Measurements from ENCODE around the gene CSMD2.
A peak's percentile ranks its signal among the peaks of the same experiment; 100 is the strongest.

Gene CSMD2

DNA sequence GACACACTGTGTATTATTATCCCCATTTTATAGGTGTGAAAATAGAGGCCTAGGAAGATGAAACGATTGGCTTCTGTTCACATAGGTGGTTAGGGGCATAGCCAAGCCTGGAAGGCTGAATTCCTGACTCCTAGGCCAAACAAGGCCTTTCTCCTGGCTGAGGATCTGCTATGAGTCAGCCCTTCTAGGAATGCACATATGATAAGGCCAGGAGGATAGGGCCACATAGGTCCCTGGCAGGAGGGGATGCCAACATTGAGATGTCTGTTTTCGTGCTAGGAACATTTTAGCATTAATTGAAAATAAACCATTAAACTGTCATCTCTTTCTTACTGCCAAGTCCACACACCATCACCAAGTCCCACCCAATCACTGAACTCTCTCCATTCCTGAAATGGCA is 9.2 kb downstream of the CSMD2 start:
- no peak for DNase-seq

DNA sequence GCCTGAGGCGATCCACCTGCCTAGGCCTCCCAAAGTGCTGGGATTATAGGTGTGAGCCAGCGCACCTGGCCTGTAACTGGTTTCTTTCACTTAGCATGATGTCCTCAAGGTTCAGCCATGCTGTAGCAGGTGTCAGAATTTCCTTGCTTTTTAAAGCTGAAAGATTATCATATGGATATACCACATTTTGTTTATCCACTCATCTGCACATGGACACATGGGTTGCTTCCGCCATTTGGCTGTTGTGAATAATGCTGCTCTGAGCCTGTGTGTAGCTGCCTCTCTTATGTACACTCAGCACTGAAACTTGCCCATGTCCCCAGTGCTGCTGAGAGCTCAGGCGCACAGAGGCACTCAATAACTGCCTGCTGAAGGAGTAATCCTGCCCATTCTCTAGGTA is 11.8 kb downstream of the CSMD2 start:
- no peak for DNase-seq

DNA sequence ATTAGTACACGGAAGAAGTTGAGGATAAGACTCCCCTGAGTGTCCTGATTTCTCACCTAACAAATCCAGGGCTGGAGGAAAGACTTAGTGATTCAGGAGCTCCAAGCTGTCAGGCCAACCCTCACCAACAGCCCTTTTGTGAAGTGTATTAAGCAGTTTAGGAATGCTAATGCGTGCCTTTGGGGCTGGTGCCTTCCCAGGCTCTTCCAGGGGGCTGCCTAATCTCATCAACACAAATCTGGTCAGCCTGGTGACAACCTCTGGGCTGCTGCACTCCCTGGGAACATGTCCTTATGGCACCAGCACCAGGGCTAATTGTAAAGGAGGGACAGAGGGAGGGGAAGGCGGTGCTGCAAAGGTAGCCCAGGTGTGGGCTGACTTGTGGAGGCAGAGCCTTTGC is 15.5 kb downstream of the CSMD2 start:
- no peak for DNase-seq

DNA sequence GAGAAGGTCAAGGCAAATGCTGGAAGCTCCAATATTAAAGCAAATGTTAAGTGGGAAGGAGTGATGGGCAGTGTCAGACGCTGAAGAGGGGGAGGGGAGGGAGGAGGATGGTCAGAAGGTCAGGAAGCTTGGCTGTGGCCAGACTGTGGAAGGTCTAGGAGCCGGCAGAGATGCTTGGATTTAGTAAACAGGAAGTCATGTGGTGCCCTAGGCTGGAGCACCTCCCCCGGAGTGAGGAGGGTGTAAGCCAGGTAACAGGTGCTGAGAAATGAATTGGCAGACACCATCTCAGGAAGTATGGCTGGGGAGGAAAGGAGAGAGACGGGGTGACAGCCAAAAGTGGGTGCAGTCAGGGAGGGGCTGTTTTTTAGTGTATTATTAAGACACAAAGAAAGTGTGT is 17.7 kb downstream of the CSMD2 start:
- DNase-seq: no peak

DNA sequence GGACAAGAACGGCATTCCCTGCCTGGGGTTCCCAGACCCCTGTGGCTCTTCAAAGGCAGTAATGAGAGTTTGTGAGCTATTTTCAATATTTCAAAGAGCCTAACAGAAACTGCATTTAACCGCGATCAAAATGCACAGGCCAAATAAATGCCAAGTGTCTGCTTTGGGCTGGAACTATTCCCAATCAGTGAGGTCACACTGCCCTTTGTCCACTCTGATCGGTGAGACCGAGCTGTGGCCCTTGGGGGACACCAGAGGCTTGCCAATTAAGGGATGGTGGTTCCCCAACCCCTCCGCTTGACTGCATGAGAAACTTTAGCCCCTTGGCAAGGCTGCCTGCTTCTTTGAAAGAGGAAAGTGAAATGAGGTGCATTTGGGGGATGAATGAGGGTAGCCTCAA is 20.3 kb downstream of the CSMD2 start:
- DNase-seq: no peak

DNA sequence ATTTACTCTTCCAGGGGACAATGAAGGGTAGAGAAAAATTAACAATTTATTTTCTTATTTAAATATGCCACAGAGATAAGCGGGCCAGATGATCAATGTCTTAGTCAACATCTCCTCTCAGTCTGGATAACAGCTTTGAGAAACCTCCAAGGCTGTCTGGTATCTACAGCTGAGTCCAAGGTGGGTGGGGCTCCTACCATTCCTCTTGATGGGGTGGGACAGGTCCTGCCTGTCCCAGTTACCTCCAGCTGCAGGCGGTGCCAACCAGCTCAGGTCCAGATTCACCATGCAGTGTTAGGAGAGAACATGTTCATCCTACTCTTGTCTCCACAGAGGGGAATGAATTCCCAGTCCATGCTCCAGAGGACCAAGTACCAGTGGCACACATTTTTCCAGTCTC is 21.1 kb downstream of the CSMD2 start:
- DNase-seq: no peak

DNA sequence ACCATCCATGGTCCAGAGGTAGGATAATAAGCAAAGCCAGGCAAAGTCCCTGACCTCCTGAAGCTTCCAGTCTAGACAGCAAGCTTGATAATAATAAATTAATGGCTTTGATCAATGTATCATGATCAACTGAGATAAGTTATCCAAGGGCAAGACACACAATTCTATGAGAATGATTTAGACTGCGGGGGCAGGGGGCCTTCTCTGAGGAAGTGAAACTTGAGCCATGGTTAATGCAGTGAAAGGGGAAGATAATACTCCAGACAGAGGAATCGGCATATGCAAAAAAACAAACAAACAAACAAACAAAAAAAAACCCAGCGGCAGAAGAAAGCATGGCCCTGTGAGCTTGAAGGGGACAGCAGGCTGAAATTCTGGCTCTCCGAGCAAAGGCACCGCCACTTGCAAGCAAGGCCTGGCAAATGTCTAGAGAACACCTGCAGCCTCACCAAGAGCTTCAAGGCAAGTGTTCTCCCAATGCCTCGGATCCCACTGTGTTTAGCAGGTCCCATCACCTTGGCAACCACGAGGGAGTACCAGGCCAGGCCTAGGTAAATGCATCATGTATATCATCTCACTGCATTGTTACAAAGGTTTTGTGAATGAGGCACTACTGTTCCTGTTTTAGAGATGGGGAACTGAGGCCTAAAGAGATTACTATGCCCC is 24.9 kb downstream of the CSMD2 start:
- peak; percentile 43 for DNase-seq

DNA sequence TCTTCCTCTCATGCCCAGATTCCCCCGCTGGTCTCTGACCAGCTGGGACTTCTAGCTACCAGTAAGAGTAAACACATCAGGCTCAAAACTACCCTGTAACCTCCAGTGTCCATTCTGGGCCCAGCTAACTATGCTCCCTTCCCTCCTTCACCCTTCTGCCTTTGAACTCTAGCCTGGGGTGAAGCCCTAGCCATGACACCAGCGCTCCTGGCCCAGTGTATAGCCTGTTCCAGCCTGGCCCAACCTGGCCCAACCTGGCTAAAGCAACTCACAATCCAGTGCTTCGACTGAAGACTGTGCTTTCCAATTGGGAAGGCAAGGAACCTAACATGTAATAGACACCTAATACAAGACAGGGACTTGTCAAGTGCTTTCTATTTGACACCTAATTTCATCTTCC is 27.6 kb downstream of the CSMD2 start:
- peak; percentile 42 for DNase-seq

DNA sequence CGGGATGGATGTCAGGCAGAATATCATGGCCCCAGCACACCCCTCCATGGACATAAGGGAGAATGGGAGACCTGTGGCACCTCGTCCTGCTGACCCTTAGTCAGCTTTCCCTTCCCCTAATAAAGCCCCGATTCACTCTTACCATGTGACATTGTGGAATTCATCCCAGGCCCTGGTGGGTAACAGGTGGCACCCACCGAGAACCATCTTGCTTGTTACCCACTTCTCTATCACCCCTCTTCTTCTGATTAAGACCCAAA is 32.9 kb downstream of the CSMD2 start:
- peak; percentile 12 for DNase-seq

DNA sequence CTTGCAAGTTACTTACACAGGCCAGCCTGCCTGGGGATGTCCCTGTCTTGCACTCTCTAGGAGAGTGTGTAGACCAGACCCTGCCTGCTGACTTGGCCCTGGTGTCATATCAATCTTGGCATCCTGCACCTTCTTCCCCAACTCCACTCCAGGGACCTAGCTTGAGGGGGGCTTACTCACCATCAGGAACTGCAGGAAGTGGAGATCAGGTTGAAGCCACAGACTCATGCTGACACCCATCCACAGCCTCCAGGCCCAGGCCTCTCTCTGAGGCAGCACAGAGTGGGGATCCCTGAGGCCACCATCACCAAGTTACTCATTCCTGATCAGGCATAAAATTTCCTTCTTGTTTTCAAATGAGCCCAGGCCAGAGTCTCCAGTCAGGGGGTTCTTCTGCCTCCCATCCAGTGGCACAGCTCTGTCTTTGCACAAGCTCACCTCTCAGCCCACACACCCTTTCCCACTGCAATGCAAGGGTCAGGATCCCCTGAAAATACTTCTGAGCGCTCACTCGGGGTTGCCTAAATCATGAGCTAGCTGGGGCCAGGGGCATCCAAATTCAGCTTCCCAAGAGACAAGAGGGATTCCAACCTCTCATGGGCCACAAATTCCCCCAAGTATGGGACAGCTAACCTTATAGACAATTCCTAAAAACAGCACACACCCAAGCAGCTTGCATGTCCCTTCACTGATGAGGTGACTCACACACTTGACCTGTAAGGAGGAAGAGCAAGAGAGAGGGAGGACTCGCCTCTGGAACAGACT is 33.5 kb downstream of the CSMD2 start:
- DNase-seq: peak; percentile 37

DNA sequence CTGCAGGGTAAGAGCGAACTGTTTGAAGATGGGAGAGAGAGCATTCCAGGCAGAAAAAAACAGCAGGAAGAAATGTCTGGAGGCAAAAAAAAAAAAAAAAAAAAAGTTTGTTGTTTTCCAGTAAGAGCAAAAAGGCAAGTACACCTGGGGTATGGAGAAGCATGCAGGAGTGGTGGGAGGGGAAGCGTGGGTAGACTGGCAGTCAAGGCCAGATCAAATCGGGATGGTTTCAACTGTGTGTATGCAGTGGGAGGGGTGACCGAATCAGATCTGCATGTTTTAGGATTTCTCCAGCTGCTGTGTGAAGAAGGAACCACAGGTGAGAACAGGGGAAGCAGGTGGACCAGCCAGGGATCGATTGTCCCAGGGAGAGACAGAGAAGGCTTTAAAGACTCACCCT is 34.7 kb downstream of the CSMD2 start:
- DNase-seq: no peak

DNA sequence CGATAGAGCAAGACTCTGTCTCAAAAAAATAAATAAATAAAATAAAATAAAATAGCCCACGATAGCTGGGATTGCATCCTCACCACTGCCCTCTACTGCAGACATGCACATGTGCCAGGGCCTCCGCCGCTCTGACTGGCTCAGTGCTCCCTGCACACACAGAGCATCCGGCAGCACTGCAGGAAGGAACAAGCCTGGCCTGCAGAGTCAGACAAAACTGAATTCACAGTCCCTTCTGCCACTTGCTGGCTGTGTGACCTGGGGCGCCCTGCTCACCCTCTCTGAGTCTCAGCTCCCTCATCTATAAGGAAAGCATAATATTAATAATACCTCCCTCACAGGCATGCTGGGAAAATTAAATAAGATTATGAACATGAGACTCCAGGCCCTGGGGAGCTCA is 35.4 kb downstream of the CSMD2 start:
- peak; percentile 24 for DNase-seq

DNA sequence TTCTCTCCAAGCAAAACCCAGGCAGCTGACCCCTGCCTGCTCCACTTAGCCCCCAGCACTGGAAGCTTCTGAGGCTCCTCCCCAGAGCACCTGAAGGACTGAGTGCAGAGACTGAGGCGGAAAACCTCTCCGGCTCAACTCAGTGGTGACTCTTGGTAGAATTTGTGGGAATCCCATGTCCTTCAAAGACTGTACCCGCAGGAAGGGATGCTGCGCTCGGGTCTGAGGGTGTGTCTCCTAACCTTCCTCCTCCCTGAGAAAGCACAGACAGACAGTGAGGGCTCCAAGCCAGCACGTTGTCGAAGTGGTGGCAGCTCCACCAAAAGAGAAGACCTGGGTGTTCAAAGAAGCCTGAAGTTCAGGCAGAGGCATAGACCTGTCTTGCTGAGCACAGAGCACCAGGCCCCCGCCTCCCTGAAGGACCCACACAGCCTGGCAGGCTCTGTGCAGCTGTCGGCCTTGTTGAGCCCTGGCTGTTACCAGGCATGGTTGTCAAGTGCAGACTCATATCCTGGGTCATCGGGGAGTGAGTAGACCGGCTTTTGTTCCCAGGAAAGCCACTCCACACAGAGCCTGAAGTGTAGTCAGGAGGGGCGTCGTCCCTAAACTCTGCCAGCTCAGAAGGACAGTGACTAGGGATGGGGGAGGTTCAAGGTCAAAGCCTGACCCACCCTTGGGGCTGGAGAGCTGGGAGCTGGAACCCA is 36.7 kb downstream of the CSMD2 start:
- DNase-seq: peak; percentile 30

DNA sequence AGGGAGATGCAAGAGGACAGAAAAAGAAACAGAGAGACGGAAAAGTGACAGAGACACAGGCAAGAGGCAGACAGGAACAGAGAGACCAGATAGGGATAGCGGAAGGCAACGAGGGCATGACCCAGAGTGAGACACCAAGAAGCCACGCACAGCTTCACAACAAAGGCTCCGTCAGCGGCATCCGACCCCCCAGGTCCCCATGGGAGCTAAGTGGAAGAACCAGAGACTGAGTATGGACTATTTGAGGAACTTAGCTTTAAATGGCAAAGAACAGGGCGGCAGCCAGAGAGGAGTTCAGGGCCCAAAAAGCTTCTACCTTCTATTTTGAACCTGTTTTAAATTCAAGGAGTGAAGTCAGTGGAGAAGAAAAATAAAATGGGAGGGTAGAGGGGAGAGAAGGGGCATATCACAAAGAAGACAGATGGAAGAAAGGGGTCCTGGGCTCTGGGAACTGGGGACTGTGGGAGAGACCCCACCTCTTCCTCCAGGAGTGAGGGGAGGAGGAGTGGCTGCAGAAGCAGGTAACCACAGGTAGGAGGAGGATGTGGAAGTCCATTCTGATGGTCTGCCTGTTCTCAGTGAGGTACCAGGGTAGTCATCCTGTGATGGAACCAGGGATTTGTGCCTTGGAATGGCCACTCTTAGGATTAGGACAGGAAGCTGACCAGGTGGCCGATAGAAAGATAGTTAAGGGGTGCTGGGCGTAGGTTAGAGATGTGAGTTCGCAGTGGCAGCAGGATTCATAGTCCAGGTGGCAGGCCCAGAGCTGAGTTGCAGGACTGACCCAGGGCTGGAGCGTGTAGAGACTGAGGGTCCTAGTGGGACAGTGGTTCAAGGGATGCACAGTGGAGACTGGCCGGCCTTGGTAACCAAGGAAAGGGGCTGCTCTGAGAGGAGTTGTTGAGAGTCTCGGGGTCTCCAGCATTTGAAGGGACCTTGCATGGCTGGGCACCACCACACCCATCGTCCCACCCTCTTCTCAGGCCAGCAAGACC is 37.7 kb downstream of the CSMD2 start:
- DNase-seq: peak; percentile 54

DNA sequence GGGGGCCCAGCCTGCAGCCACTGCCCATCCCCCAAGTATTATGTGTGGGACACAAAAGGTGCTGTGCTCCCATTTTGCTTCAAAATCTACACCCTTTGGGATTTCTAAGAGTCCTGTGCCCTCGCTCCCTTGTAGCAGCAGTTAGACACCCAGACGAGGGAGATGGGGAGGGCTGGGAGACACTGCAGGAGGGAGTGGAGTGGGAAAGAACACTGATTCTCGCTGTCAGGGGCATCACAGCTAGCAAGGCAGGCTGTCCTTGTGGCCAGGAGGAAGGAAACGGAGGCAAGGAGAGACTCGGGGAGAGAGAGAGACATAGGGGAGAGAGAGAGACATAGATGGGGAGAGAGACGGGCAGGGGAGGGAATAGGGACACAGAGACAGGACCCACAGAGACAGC is 38.5 kb downstream of the CSMD2 start:
- no peak for DNase-seq

DNA sequence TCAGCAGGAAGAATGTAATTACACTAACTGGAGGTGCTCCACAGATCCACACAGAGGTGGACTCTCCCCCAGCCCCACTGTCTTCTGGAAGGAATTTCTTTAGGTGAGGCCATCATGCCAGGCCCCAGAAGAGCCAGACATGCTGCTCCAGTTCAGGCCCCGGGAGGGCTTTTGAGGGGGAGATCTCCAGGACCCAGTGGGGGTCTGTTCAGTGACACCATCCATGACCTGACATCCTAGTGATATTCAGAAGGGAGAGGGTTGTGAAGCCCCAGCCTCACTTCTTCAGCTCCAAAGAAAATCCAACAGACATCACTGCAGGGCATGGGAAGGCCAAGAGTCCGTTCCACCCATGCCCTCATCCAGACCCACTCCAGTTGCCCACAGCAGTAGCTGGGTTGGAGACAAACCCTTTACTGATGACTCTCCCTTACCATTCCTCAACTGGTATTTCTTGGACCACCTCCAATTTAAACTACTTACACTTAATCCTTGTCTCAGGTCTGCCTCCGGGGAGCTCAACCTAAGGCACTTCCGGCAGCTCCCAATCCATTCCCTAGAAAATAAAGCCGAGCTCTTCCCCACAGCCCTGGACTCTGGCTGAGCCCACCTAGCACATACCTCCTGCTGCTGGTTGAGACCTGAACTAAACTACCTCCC is 39.2 kb downstream of the CSMD2 start:
- peak; percentile 33 for DNase-seq

DNA sequence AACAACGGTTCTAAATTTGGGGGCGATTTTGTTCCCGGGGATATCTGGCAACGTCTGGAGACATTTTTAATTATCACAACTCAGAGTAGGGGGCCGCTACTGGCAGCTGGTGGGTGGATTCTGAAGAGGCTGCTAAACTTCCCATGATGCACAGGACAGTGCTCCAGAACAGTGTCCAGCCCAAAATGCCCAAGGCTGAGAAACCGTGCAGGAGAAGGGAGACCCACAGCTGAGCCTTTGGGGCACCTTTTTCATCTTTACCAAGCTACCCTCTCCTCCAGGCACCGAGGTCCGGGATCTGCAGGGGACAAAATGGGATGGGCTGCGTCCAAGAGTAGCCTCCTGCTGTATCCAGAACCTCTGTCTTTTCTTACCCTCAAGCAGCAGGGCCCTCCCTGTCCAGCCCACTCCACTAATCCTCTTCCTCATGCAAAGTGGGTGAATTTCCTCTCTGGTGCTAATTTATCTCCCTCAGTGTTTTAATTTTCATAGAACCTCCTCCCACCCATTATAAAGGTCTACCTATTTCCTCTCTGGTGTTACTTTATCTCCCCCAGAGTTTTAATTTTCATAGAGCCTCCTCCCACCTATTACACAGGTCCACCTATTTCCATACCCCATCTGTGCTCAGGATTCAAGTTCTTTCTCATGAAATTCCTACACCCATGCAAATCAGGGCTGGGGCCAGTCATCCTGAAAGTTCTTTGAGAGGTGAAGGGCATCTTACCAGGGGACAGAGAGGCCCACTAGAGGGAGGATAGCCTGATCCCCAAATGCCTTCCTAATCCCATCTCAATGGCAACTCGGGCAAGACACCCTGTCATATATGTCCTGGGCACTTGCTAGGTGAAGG is 42.7 kb downstream of the CSMD2 start:
- no peak for DNase-seq

DNA sequence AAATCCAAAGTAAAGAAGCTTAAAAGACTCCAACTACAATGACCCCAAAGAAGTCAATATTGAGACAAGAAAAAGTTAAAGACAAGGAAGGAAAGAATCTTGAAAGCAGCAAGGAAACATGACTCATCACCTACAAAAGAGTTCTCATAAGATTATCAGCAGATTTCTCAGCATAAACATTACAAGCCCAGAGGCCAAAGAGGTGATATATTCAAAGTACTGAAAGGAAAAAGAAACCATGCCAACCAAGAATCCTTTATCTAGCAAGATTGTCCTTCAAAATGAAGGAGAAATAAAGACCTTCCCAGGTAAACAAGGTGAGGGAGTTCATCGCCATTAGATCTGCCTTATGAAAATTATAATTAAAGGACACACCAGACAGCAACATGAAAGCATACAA is 49.8 kb downstream of the CSMD2 start:
- no peak for DNase-seq

DNA sequence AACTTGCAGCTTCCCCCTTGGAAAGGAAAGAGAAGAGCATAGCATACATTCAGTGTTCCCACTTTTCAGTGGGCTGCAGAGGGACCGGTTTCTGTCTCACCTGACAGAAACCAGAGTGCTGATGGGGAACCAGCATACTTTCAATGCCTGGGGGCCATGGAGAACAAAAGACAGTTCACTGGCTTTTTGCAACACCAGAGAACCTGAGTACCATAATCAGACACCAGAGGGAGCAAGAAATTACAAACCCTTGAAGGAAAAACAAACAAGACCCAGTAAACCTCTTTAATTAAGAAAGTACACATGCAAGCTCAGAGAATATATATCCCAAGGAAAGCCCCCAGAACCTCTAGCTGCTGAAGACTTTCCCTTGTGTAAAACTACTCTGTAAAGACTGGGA is 51.1 kb downstream of the CSMD2 start:
- no peak for DNase-seq

DNA sequence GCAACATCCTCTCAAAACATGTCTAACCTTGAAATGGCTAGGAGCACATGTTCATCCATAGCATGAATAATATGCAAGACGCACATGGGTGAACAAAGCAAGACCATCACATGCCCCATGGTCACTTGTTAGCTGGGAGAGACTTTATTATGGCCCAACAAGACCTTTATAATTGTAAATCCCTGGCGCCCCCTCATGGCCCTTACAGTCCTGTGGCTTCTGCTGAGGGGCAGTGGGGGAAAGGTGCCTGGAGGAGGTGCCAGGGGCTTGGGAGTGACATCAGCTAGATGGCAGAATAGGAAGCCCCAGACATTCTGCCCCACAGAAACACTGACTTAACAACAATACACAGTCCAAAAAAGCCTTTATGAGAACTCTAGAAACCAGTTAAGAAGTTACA is 51.7 kb downstream of the CSMD2 start:
- no peak for DNase-seq

DNA sequence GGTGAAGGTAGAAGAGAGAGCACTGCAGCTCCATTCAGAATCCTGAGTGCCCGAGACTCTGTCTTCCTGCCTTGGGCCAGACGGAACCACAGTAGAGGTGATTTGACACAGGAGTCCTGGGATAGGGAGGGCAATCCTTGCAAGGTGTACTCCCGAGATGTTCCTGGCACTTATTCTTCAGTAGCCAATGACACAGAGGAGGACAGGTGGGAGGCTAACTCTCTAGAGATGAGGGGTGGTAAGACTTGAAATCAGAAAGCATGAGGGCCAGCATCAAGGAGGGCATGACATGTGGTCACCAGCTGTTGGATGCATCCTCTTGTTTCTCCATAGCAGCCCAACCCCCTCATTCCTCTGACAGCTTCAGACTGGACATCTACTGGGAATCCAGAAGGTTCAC is 56.3 kb downstream of the CSMD2 start:
- no peak for DNase-seq

DNA sequence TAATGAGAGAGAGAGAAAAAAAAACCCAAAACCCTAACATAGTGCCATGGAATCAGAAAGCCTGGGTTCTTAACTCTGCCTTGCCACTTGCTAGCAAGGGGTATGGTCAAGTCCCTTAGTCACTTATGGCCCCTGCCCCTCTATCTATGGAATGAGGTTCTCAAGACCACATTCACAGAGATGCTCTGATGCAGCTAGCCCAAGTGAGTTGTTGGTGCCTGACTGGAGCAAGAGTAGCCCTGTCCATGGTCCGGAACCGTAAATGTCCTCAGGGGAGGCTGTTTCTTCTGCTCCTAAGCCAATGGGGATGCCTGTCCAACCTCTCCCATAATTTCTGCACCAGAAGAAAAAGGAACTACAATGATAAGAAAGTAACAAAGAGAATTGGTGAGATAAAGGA is 56.8 kb downstream of the CSMD2 start:
- DNase-seq: no peak

Measured in activated effector memory CD4-positive, alpha-beta T cell treated with anti-CD3 and anti-CD28 coated beads, Interleukin-2, amount 50 U/mL, for 16 hours (primary cell).